Neural cell (in vitro differentiated cells): ENCODE data around the gene SHTN1.

ENCODE experiments used
- EP300 ChIP-seq: fragments of 450-650 bp; conservative IDR thresholded peaks from 2 replicates; pipeline ENCODE4 v1.6.1; 2014; ENCODE audit warnings: antibody characterized with exemption, mild to moderate bottlenecking, moderate library complexity; ENCODE audit not compliant: poor library complexity, severe bottlenecking
- EZH2 ChIP-seq: fragments of 200-600, 300-800 bp; shearing (Covaris generic), sonication (generic); IDR thresholded peaks from 2 replicates; pipeline ENCODE4 v1.6.1; 2014; ENCODE audit warnings: antibody characterized with exemption, low read length, borderline replicate concordance, mild to moderate bottlenecking; ENCODE audit not compliant: insufficient read depth, poor library complexity, severe bottlenecking
- MXI1 ChIP-seq: fragments of 450-650 bp; conservative IDR thresholded peaks from 2 replicates; pipeline ENCODE4 v1.6.1; 2014; ENCODE audit warnings: antibody characterized with exemption, mild to moderate bottlenecking; ENCODE audit not compliant: poor library complexity, severe bottlenecking
- POLR2AphosphoS5 ChIP-seq: IDR thresholded peaks from 2 replicates; pipeline ENCODE4 v1.6.1; 2012
- RAD21 ChIP-seq: fragments of 450-650 bp; conservative IDR thresholded peaks from 2 replicates; pipeline ENCODE4 v1.6.1; 2014; ENCODE audit warnings: antibody characterized with exemption, mild to moderate bottlenecking, moderate library complexity
- SMC3 ChIP-seq: fragments of 450-650 bp; conservative IDR thresholded peaks from 2 replicates; pipeline ENCODE4 v1.6.1; 2014; ENCODE audit warnings: antibody characterized with exemption, mild to moderate bottlenecking, moderate library complexity; ENCODE audit not compliant: poor library complexity
- TF ChIP-seq, protein P1 (sequence below): fragments of 450-650 bp; IDR thresholded peaks from 2 replicates; pipeline ENCODE4 v1.5.1; 2014; ENCODE audit warnings: antibody characterized with exemption, mild to moderate bottlenecking, moderate library complexity; ENCODE audit not compliant: poor library complexity, severe bottlenecking
- TF ChIP-seq, protein P2 (sequence below): IDR thresholded peaks from 2 replicates; pipeline ENCODE4 v1.6.1; 2012; ENCODE audit warnings: borderline replicate concordance

DNA sequence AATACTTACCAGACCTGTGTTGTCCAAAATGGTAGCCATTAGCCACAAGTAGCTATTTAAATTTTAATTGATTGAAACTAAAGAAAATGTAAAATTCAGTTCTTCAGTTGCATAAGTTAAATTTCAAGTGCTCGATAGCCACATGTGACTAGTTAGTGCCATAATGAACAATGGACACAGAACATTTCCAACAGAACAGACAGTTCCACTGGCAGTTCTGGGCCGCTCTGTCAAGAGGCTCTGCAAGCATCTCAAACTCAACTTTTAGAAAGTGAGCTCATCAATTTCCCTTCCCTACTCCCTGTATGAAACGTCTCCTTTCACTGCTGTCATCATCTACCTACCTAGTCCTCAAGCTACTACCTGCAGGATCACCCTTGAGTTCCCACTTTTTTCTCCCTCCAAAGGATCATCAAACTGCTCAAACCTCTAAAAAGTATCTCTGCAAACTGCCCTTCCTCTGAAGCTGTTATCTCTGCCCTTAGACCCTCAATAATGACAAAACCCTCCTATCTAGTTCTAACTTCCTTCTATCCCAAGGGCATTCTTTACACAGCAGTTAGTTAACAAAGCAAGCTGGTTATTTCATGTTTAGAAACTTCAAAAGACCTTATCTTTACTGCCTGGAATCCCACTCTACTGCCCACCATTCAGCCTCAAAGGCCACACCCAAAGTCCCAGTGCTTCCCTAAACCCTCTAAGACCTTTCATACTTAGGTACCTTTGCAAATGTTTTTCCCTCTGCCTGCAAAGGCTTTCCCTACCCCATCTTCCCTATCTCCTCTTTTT, 20.6 kb downstream of the SHTN1 start:
- TF ChIP-seq, protein P1, sequence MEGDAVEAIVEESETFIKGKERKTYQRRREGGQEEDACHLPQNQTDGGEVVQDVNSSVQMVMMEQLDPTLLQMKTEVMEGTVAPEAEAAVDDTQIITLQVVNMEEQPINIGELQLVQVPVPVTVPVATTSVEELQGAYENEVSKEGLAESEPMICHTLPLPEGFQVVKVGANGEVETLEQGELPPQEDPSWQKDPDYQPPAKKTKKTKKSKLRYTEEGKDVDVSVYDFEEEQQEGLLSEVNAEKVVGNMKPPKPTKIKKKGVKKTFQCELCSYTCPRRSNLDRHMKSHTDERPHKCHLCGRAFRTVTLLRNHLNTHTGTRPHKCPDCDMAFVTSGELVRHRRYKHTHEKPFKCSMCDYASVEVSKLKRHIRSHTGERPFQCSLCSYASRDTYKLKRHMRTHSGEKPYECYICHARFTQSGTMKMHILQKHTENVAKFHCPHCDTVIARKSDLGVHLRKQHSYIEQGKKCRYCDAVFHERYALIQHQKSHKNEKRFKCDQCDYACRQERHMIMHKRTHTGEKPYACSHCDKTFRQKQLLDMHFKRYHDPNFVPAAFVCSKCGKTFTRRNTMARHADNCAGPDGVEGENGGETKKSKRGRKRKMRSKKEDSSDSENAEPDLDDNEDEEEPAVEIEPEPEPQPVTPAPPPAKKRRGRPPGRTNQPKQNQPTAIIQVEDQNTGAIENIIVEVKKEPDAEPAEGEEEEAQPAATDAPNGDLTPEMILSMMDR, result no peak
- TF ChIP-seq EP300 (no peak), SMC3 (no peak), EZH2 (no peak), RAD21 (no peak), POLR2AphosphoS5 (no peak), MXI1 (no peak)
- TF ChIP-seq, protein P2, sequence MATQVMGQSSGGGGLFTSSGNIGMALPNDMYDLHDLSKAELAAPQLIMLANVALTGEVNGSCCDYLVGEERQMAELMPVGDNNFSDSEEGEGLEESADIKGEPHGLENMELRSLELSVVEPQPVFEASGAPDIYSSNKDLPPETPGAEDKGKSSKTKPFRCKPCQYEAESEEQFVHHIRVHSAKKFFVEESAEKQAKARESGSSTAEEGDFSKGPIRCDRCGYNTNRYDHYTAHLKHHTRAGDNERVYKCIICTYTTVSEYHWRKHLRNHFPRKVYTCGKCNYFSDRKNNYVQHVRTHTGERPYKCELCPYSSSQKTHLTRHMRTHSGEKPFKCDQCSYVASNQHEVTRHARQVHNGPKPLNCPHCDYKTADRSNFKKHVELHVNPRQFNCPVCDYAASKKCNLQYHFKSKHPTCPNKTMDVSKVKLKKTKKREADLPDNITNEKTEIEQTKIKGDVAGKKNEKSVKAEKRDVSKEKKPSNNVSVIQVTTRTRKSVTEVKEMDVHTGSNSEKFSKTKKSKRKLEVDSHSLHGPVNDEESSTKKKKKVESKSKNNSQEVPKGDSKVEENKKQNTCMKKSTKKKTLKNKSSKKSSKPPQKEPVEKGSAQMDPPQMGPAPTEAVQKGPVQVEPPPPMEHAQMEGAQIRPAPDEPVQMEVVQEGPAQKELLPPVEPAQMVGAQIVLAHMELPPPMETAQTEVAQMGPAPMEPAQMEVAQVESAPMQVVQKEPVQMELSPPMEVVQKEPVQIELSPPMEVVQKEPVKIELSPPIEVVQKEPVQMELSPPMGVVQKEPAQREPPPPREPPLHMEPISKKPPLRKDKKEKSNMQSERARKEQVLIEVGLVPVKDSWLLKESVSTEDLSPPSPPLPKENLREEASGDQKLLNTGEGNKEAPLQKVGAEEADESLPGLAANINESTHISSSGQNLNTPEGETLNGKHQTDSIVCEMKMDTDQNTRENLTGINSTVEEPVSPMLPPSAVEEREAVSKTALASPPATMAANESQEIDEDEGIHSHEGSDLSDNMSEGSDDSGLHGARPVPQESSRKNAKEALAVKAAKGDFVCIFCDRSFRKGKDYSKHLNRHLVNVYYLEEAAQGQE, result no peak
